HepG2 (cell line): ENCODE results near the gene C20orf96. TPM values are rescaled to one million over a fixed set of nuclear protein-coding genes. Genes with fewer than 3 reads are reported as not detected.

ENCODE experiments used
- ATAC-seq: fragments of 200-7000 bp; cut with Tn5 transposase; 3 replicates; pipeline ENCODE4 v1.9.1; 2020; ENCODE audit warnings: mild to moderate bottlenecking, moderate library complexity
- Bru-seq: library from RNA; stranded (reverse); fragments of 400-500 nt; gene quantifications from one replicate; lab custom pipeline; 2021; lab: Mats Ljungman, UMichigan
- BruChase-seq, 2 experiments: library from RNA; stranded (reverse); fragments of 400-500 nt; gene quantifications; one replicate each; lab custom pipeline; 2021; lab: Mats Ljungman, UMichigan
- BruUV-seq: library from RNA; stranded (reverse); fragments of 400-500 nt; replicated peaks from 2 replicates; lab custom pipeline; 2021; lab: Mats Ljungman, UMichigan
- CTCF ChIA-PET: fragments of 300-600 bp; formaldehyde crosslinking; extraction: SDS; loops from one replicate; lab custom pipeline; 2021; ENCODE audit warnings: low total read pairs, inconsistent platforms, low intra/inter-chr PET ratio; lab: Yijun Ruan, JAX
- POLR2A ChIA-PET: fragments of 350-600 bp; sonication (Branson Sonifier 250); formaldehyde crosslinking; loops from one replicate; lab custom pipeline; 2020; ENCODE audit warnings: antibody characterized with exemption, inconsistent platforms; lab: Yijun Ruan, JAX
- DNase-seq: peaks from one replicate; pipeline ENCODE4 v3.0.0-alpha.2; 2015; ENCODE audit warnings: low spot score
- FAIRE-seq: peaks from 3 replicates; lab custom pipeline; 2011; peaks lifted over from hg19 to GRCh38; lab: Jason Lieb, UNC
- H2AFZ ChIP-seq: one replicate; pipeline ENCODE4 v1.6.1; 2011; ENCODE audit warnings: low read length, inconsistent platforms
- H3K27ac ChIP-seq: fragments of 300-600 bp; 3 replicates; pipeline ENCODE4 v1.8.0; 2011; ENCODE audit warnings: mixed run types, mild to moderate bottlenecking, mixed read lengths, low read length, inconsistent platforms; ENCODE audit not compliant: insufficient read depth; ENCODE audit errors: extremely low read length
- H3K27me3 ChIP-seq, 2 experiments: fragments of 200-600 bp in 1 of 2; 2 replicates in 1 of 2; 3 replicates in 1 of 2; pipeline versions ENCODE4 v1.6.0 to v1.8.0; 2011; ENCODE audit warnings: low read length in 2 of 2, mild to moderate bottlenecking in 2 of 2, moderate library complexity in 2 of 2, inconsistent platforms in 1 of 2; ENCODE audit not compliant: insufficient read depth in 2 of 2, control insufficient read depth in 1 of 2
- H3K36me3 ChIP-seq, 2 experiments: fragments of 200-600 bp in 1 of 2; replicated peaks in 1 of 2; 2 replicates in 1 of 2; 3 replicates in 1 of 2; pipeline versions ENCODE4 v1.5.1 to v1.8.0; 2011; ENCODE audit warnings: low read length in 2 of 2, inconsistent platforms in 1 of 2; ENCODE audit not compliant: insufficient read depth in 2 of 2, control insufficient read depth in 1 of 2
- H3K4me1 ChIP-seq: 2 replicates; pipeline ENCODE4 v1.5.1; 2012; ENCODE audit warnings: low read length, inconsistent platforms; ENCODE audit not compliant: insufficient read depth
- H3K4me2 ChIP-seq: 2 replicates; pipeline ENCODE4 v1.6.0; 2011; ENCODE audit warnings: low read depth, low read length, inconsistent platforms
- H3K4me3 ChIP-seq, 3 experiments: fragments of 200-600 bp in 1 of 3; sonication (generic), shearing (Covaris generic) in 1 of 3; replicated peaks in 1 of 3; 2 replicates each; pipeline ENCODE4 v1.5.1; 2011 to 2016; ENCODE audit warnings: low read length in 3 of 3, inconsistent platforms in 2 of 3, low read depth in 2 of 3, mild to moderate bottlenecking in 2 of 3, control low read depth in 1 of 3, mixed read lengths in 1 of 3; ENCODE audit not compliant: insufficient read depth in 1 of 3
- H3K79me2 ChIP-seq: one replicate; pipeline ENCODE4 v1.6.1; 2011; ENCODE audit warnings: low read length, inconsistent platforms; ENCODE audit not compliant: insufficient read depth
- H3K9ac ChIP-seq: 2 replicates; pipeline ENCODE4 v1.6.0; 2011; ENCODE audit warnings: mild to moderate bottlenecking, low read depth, low read length, inconsistent platforms; ENCODE audit not compliant: insufficient read depth
- H3K9me3 ChIP-seq: 2 replicates; pipeline ENCODE4 v1.5.1; 2012; ENCODE audit warnings: mild to moderate bottlenecking, low read length
- H4K20me1 ChIP-seq: 2 replicates; pipeline ENCODE4 v1.6.0; 2011; ENCODE audit warnings: inconsistent platforms, mild to moderate bottlenecking, low read length, moderate library complexity; ENCODE audit not compliant: insufficient read depth
- HES4 ChIP-seq: sonication (generic); formaldehyde crosslinking; IDR thresholded peaks from 2 replicates; pipeline ENCODE4 v1.9.0; 2021; ENCODE audit warnings: mild to moderate bottlenecking, missing genetic modification reagents, borderline replicate concordance
- KLF9 ChIP-seq: IDR thresholded peaks from 2 replicates; pipeline ENCODE4 v1.6.1; 2016; ENCODE audit warnings: low read depth
- SETDB1 ChIP-seq: sonication (generic); formaldehyde crosslinking; IDR thresholded peaks from 2 replicates; pipeline ENCODE4 v1.5.1; 2020; ENCODE audit warnings: missing genetic modification reagents, mild to moderate bottlenecking, borderline replicate concordance
- SMYD3 ChIP-seq: sonication (generic); formaldehyde crosslinking; IDR thresholded peaks from 2 replicates; pipeline ENCODE4 v1.8.1; 2023; ENCODE audit warnings: mild to moderate bottlenecking, missing genetic modification reagents
- ZBTB40 ChIP-seq, 2 experiments: fragments of 450-650 bp in 1 of 2; sonication (generic) in 1 of 2; formaldehyde crosslinking in 1 of 2; IDR thresholded peaks; 2 replicates each; pipeline versions ENCODE4 v1.6.1 to v1.8.0; 2016 to 2022; ENCODE audit warnings: antibody characterized with exemption in 1 of 2, mild to moderate bottlenecking in 1 of 2, missing genetic modification reagents in 1 of 2
- ZNF207 ChIP-seq: fragments of 450-650 bp; IDR thresholded peaks from 2 replicates; pipeline ENCODE4 v1.6.1; 2016; ENCODE audit warnings: antibody characterized with exemption, borderline replicate concordance
- ZNF720 ChIP-seq: sonication (generic); formaldehyde crosslinking; IDR thresholded peaks from 2 replicates; pipeline ENCODE4 v1.4.0; 2020; ENCODE audit warnings: missing genetic modification reagents
- ZNF782 ChIP-seq: sonication (generic); formaldehyde crosslinking; IDR thresholded peaks from 2 replicates; pipeline ENCODE4 v1.4.0; 2020; ENCODE audit warnings: missing genetic modification reagents, mild to moderate bottlenecking, borderline replicate concordance
- WGBS: methylation state at CpG from one replicate; pipeline ENCODE4 v1.1.6; 2017; ENCODE audit warnings: low lambda C conversion rate; 5-methylcytosine and 5-hydroxymethylcytosine counted together
- in situ Hi-C: cut with HindIII; loops from 2 replicates; pipeline ENCODE4 v1.10.0; 2017; ENCODE audit warnings: low pct_unique_long_range_greater_than_20kb; ENCODE audit not compliant: extremely low pct_ligation_motif_present
- intact Hi-C: fragments of 100-400 bp; cut with micrococcal nuclease; formaldehyde crosslinking; loops from one replicate; pipeline ENCODE4 v1.10.0; 2022; ENCODE audit not compliant: unreplicated experiment
- long read RNA-seq, 2 experiments: library from RNA in 1 of 2; library from polyadenylated mRNA in 1 of 2; stranded (forward) in 1 of 2; unstranded in 1 of 2; transcript quantifications; one replicate each; pipeline ENCODE4 v2.0.0, GENCODE V29; 2019 to 2022
- polyA minus RNA-seq, 3 experiments: library from RNA; depleted of rRNA, polyadenylated mRNA; stranded (reverse); fragments of >200 nt; gene quantifications; 2 replicates each; pipeline ENCODE4 v1.2.3, GENCODE V29; 2011; ENCODE audit warnings: low replicate concordance in 1 of 3
- polyA plus RNA-seq, 8 experiments: library from polyadenylated mRNA; depleted of rRNA in 3 of 8; stranded (reverse) in 7 of 8; unstranded in 1 of 8; fragments of >200 nt; fragmentation: Illumina TruSeq in 4 of 8; extraction: Trizol in 4 of 8; gene quantifications; 2 replicates each; pipeline versions ENCODE4 v1.2.1 to v1.2.3, GENCODE V29; 2011 to 2016; ENCODE audit warnings: low read depth in 4 of 8, missing spikeins in 1 of 8, mixed read lengths in 1 of 8; ENCODE audit not compliant: insufficient read depth in 1 of 8
- total RNA-seq, 5 experiments: library from RNA; depleted of rRNA; stranded (reverse); fragments of >200 nt; fragmentation: Illumina TruSeq; extraction: Trizol; gene quantifications; 2 replicates each; pipeline ENCODE4 v1.2.3, GENCODE V29; 2016; ENCODE audit warnings: low read depth in 1 of 5

Gene C20orf96
- total RNA-seq (2016; rRNA removed; fragmentation: Illumina TruSeq; extraction: Trizol) (3.8 and 4.7 TPM in 2 replicates), polyA plus RNA-seq (2011; rRNA removed) (18.2 and 20.6 TPM in 2 replicates), polyA minus RNA-seq (2011; rRNA and poly(A)+ RNA removed; ENCODE audit: low replicate concordance) (1.7 and 6.2 TPM in 2 replicates), Bru-seq, nascent RNA (percentile 61 among the genes with signal in this experiment), BruChase-seq, experiment 1, labeled RNA remaining after a 6-hour chase (percentile 73 among the genes with signal in this experiment), BruChase-seq, experiment 2, labeled RNA remaining after a 2-hour chase (percentile 63 among the genes with signal in this experiment)
- total RNA-seq (2016; cell fraction: cytosol; rRNA removed; fragmentation: Illumina TruSeq; extraction: Trizol; ENCODE audit: low read depth): 0.51 and 1.3 TPM in 2 replicates
- total RNA-seq (2016; cell fraction: insoluble cytoplasmic fraction; rRNA removed; fragmentation: Illumina TruSeq; extraction: Trizol): 3.1 and 5.0 TPM in 2 replicates
- 2.0 and 2.7 TPM in 2 replicates for total RNA-seq (2016; cell fraction: membrane; rRNA removed; fragmentation: Illumina TruSeq; extraction: Trizol)
- total RNA-seq (2016; cell fraction: nucleus; rRNA removed; fragmentation: Illumina TruSeq; extraction: Trizol): 9.9 and 10.7 TPM in 2 replicates
- 10.7 and 11.6 TPM in 2 replicates for polyA plus RNA-seq (2011; cell fraction: cytosol; rRNA removed)
- 25.9 and 27.9 TPM in 2 replicates for polyA plus RNA-seq (2011; cell fraction: nucleus; rRNA removed)
- polyA plus RNA-seq (2012): 17.5 and 20.7 TPM in 2 replicates
- polyA plus RNA-seq (2016; cell fraction: cytosol; fragmentation: Illumina TruSeq; extraction: Trizol; ENCODE audit: low read depth): 4.3 and 5.1 TPM in 2 replicates
- 13.8 and 15.5 TPM in 2 replicates for polyA plus RNA-seq (2016; cell fraction: insoluble cytoplasmic fraction; fragmentation: Illumina TruSeq; extraction: Trizol; ENCODE audit: low read depth)
- polyA plus RNA-seq (2016; cell fraction: membrane; fragmentation: Illumina TruSeq; extraction: Trizol; ENCODE audit: low read depth): 7.8 and 8.1 TPM in 2 replicates
- 37.7 and 37.8 TPM in 2 replicates for polyA plus RNA-seq (2016; cell fraction: nucleus; fragmentation: Illumina TruSeq; extraction: Trizol; ENCODE audit: insufficient read depth, low read depth)
- polyA minus RNA-seq (2011; cell fraction: cytosol; rRNA and poly(A)+ RNA removed): 2.8 and 3.7 TPM in 2 replicates
- 16.1 and 18.5 TPM in 2 replicates for polyA minus RNA-seq (2011; cell fraction: nucleus; rRNA and poly(A)+ RNA removed)
- long read RNA-seq, experiment 1, partial matches to known transcripts: 5 of 9 reads
- long read RNA-seq, experiment 1, other reads (novel, unspliced or antisense): 0 of 9 reads
- long read RNA-seq, experiment 2, transcript C20orf96-202 (9 exons, 1,420 nt): major isoform, 6 of 36 reads
- long read RNA-seq, experiment 2, partial matches to known transcripts: 25 of 36 reads
- long read RNA-seq, experiment 2, other reads (novel, unspliced or antisense): 5 of 36 reads

GRCh38 chr20:290084-290831 is at the start of gene C20orf96:
Gene C20orf96 (minus strand): TSS chr20:290750. CDS start chr20:290610, 140 bp downstream.
- ATAC-seq: peak; percentile 91
- ChIA-PET POLR2A (no interaction called here), CTCF (no interaction called here)
- Histone ChIP-seq H2AFZ (peak within 1 kb of the TSS; percentile 97), H3K9ac (peak within 1 kb of the TSS; percentile 89), H3K9me3 (no peaks in the 10 kb centered on the region), H3K36me3 (no peaks in the 10 kb centered on the region), H3K4me3 (peak within 1 kb of the TSS; percentile 63 to 85 (median 83)), H3K27ac (peak within 1 kb of the TSS; percentile 70), H3K79me2 (peaks cover 10% of the 10 kb centered on the region), H3K4me1 (peaks cover 27% of the 10 kb centered on the region), H3K4me2 (peak within 1 kb of the TSS; percentile 98), H3K27me3 (peaks cover 2 to 28% of the 10 kb centered on the region in 2 experiments; a peak in 4 of 5 replicates), H4K20me1 (no peaks in the 10 kb centered on the region)
- DNase-seq: peak; percentile 91
- BruUV-seq: no TSS peak
- FAIRE-seq: peak; percentile 96
- intact Hi-C loops: no loop called here
- 2% methylated on average over 43 of the region's 43 CpGs for WGBS
- in situ Hi-C loops: no loop called here
- TF ChIP-seq SMYD3 (CRISPR knock-in tag): 0 out of 2 replicates have a peak, but pooled peaks have one; percentile 58
- no peak for TF ChIP-seq ZNF720
- TF ChIP-seq HES4 (CRISPR knock-in tag): no peak
- no peak for TF ChIP-seq ZNF207
- TF ChIP-seq ZBTB40 (IDR thresholded peaks at IDR 0.05): no peak
- TF ChIP-seq ZBTB40 (CRISPR knock-in tag; IDR thresholded peaks at IDR 0.05): no peak
- no peak for TF ChIP-seq KLF9 (CRISPR knock-in tag)
- no peak for TF ChIP-seq ZNF782 (CRISPR knock-in tag)
- TF ChIP-seq SETDB1 (CRISPR knock-in tag): no peak
